ENCODE data around the gene SLIT1.

DNA sequence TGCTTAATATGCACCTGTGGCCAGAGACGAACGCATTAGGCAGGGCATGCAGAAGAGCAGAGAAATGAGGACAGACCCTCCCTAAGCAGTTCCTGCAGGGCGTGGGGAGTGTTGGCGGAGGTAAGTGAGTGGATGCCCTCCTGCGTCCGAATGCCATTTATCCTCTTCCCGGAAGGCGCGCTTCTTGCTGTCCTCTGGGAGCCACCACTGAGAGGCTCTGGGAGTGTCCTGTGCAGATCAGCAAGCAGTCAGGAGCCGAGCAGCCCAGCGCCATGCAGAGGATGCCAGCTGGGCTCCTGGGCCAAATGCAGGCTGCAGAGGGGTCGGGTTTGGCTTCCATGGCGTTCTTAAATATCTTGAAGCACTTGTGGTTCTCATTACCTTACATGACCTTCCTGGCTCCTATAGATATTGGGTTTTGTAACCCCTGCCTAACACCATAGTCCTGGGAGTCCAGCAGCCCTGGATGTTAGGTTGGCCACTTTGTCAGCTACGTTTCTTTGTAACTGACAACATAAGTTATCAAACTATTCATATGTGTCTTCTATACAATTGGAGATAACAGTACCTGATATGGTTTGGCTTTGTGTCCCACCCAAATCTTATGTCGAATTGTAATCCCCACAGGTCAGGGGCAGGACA is 30.0 kb upstream of the SLIT1 start:
- TF ChIP-seq, protein P1, sequence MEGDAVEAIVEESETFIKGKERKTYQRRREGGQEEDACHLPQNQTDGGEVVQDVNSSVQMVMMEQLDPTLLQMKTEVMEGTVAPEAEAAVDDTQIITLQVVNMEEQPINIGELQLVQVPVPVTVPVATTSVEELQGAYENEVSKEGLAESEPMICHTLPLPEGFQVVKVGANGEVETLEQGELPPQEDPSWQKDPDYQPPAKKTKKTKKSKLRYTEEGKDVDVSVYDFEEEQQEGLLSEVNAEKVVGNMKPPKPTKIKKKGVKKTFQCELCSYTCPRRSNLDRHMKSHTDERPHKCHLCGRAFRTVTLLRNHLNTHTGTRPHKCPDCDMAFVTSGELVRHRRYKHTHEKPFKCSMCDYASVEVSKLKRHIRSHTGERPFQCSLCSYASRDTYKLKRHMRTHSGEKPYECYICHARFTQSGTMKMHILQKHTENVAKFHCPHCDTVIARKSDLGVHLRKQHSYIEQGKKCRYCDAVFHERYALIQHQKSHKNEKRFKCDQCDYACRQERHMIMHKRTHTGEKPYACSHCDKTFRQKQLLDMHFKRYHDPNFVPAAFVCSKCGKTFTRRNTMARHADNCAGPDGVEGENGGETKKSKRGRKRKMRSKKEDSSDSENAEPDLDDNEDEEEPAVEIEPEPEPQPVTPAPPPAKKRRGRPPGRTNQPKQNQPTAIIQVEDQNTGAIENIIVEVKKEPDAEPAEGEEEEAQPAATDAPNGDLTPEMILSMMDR (IDR thresholded peaks at IDR 0.05; ENCODE audit: insufficient read depth, low read depth, low read length), result no peak
- no peak for TF ChIP-seq EZH2 (IDR thresholded peaks at IDR 0.05; ENCODE audit: insufficient read depth, low read length)
